GM18499 (cell line): Measurements from ENCODE around the gene FSTL4.
"Not testable (repeated sequence)": the region's sequence is repeated elsewhere in the genome, so short reads cannot be mapped to it uniquely, and the experiment has no call there.

Experiments
- ATAC-seq: cut with Tn5 transposase; IDR thresholded peaks from one replicate; pipeline ENCODE4 v1.9.1; 2021; ENCODE audit warnings: moderate number of reproducible peaks; ENCODE audit not compliant: insufficient read depth, unreplicated experiment

FSTL4 gene

GRCh38 chr5:133409210-133409674, 203.1 kb downstream of the FSTL4 start:
- ATAC-seq, result no peak

GRCh38 chr5:133408322-133408721, 204.0 kb downstream of the FSTL4 start:
- ATAC-seq, result no peak

GRCh38 chr5:133406977-133407632, 205.2 kb downstream of the FSTL4 start:
- ATAC-seq, result no peak

GRCh38 chr5:133406208-133406976, 205.9 kb downstream of the FSTL4 start:
- no peak for ATAC-seq

GRCh38 chr5:133405275-133406034, 206.9 kb downstream of the FSTL4 start:
- no peak for ATAC-seq

GRCh38 chr5:133404724-133405123, 207.6 kb downstream of the FSTL4 start:
- no peak for ATAC-seq

GRCh38 chr5:133403741-133404364, 208.5 kb downstream of the FSTL4 start:
- no peak for ATAC-seq

- no peak for ATAC-seq
These were observed 209.6 kb downstream of the FSTL4 start for GRCh38 chr5:133402775-133403174.

- ATAC-seq, result no peak
These were observed 210.5 kb downstream of the FSTL4 start for GRCh38 chr5:133401731-133402347.

- no peak for ATAC-seq
These were observed 211.4 kb downstream of the FSTL4 start for GRCh38 chr5:133400831-133401351.

GRCh38 chr5:133400120-133400519, 212.2 kb downstream of the FSTL4 start:
- ATAC-seq, result no peak

GRCh38 chr5:133399247-133399891, 213.0 kb downstream of the FSTL4 start:
- ATAC-seq, result no peak

GRCh38 chr5:133398646-133399101, 213.7 kb downstream of the FSTL4 start:
- ATAC-seq, result no peak

GRCh38 chr5:133397990-133398645, 214.2 kb downstream of the FSTL4 start:
- no peak for ATAC-seq

- ATAC-seq, result no peak
These were observed 215.0 kb downstream of the FSTL4 start for GRCh38 chr5:133397348-133397747.

- ATAC-seq, result no peak
These were observed 215.5 kb downstream of the FSTL4 start for GRCh38 chr5:133396814-133397213.

- no peak for ATAC-seq
These were observed 216.1 kb downstream of the FSTL4 start for GRCh38 chr5:133396187-133396741.

- ATAC-seq, result not testable (repeated sequence)
These were observed 217.1 kb downstream of the FSTL4 start for GRCh38 chr5:133395207-133395606.

- not testable (repeated sequence) for ATAC-seq
These were observed 217.9 kb downstream of the FSTL4 start for GRCh38 chr5:133394477-133394817.
